IPS-NIHi7 (cell line): Measurements from ENCODE around the gene MUS81.

Experiments
- DNase-seq: peaks from one replicate; pipeline ENCODE4 v3.0.0; 2012; ENCODE audit warnings: mixed read lengths; ENCODE audit errors: extremely low spot score

Gene MUS81

DNA sequence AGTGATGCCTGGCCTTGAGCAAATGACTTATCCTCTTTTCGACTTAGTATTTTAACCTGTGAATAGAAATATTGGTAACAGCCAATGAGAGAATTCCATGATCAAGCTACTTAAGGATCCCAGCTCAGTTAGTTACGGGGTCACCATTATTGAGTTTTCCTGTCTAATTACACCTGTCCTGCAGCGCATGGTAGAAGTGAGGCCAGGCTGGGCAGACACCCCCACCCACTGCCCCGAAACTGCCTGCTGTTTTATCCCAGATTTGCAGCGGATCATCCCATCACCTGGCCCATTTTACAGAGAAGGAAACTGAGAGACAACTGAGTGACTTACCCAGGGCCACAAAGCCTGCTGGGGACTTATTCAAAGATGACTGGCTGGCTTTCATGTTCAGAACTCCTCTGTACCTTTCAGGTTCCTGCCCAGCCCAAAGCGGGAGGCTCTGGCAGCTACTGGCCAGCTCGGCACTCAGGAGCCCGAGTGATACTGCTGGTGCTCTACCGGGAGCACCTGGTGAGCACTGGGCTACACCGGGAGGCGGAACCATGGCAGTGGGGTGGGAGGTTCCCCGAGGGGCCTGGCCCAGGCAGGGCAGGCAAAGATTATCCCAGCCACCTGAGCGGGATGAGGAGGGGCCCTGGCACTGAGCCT is 1.4 kb downstream of the MUS81 start:
- DNase-seq: no peak

DNA sequence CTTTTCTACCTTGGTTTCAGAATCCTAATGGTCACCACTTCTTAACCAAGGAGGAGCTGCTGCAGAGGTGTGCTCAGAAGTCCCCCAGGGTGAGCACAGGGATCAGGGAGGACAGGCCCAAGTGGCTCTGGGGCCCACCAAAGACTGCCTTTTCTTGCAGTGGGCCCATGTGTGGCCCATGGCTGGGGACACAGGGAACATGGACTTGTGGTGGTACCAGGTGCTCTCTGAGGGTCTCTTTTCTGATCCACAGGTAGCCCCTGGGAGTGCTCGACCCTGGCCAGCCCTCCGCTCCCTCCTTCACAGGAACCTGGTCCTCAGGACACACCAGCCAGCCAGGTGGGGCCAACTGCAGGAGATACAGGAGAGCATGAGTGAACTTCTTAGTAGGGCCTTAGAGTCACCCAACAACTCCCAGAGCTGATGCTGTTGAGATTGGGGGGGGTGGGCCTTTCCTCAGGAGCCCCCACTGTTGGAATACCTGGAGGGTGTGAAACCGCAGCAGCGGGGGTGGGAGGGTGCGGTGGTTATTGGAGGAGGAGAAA is 2.0 kb downstream of the MUS81 start:
- no peak for DNase-seq

DNA sequence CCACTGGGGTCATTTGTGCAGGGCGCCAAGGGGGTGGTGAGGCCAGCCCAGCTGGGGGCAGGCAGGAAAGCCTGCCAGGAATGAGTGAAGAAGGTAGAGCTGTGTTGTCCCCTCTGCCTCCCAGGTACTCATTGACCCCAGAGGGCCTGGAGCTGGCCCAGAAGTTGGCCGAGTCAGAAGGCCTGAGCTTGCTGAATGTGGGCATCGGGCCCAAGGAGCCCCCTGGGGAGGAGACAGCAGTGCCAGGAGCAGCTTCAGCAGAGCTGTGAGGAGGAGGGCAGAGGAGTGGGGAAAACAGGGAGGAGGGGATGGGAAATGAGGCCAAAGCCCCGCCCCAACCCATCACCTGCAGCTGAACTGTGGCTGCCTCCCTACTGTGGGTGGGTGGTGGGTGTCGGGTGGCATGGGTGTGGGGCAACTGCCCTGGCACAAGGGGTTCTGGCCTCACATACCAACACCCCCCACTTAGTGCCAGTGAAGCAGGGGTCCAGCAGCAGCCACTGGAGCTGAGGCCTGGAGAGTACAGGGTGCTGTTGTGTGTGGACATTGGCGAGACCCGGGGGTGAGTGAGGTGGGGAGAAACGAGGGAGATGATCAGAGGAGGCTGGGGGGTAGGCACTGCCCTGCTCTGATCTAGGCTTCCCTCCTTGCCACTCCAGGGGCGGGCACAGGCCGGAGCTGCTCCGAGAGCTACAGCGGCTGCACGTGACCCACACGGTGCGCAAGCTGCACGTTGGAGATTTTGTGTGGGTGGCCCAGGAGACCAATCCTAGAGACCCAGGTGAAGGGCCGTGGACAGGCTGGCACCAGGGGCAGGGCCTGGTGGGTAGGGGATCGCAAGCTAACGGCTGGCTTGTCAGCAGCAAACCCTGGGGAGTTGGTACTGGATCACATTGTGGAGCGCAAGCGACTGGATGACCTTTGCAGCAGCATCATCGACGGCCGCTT is 3.0 kb downstream of the MUS81 start:
- no peak for DNase-seq

DNA sequence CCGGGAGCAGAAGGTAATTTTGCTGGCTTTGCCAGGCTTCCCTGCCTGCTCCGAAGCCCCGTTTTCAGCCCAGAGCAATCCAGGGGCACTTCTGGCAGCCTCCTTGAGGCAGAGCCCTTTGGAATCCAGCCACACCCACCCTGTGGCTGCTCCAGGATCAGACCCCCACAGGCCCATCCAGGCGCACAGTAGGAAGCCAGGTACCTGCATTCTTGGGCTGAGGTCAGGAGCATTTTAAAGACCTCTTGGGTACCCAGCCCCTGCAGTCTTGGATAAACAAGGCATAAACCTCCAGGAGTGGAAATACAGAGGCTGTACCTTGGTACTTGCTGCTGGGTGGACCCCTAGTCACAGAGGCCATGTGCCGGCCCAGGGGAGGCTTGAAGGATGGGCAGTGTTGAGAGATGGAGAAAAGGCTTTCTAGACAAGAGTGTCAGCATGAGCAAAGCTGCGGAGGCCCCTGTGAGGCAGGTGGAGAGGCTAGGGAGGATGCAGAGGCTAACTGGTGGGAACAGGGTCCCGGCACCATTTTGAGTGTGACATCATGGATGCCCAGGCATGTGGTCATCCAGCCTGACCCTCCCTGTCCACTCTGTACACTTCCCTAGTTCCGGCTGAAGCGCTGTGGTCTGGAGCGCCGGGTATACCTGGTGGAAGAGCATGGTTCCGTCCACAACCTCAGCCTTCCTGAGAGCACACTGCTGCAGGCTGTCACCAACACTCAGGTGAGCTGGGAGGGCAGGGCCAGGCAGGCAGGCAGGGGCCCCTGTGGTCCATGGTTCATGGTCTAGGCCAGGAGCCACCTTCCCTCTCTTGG is 3.9 kb downstream of the MUS81 start:
- DNase-seq: no peak

DNA sequence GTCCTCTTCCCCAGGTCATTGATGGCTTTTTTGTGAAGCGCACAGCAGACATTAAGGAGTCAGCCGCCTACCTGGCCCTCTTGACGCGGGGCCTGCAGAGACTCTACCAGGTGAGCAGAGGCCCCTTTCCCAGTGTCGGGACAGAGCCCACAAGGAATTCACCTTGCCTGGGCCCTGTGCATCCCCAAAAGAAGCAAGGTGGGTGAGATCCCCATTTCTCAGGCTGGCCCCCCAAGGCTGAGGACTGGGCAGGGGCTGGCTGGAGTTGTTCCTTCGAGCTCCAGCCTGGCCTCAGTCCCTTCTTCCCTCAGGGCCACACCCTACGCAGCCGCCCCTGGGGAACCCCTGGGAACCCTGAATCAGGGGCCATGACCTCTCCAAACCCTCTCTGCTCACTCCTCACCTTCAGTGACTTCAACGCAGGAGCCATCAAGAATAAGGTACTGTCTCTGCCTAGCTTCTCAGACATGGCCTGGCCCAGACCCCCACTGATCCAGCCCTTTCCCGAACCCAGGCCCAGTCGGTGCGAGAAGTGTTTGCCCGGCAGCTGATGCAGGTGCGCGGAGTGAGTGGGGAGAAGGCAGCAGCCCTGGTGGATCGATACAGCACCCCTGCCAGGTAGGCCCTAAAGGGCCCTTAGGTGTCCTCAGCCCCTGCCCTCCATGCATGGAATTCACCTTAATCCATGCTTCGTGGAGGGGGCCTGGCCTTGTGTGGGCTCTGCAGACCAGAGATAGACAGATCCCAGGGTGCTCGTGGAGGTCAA is 4.7 kb downstream of the MUS81 start:
- no peak for DNase-seq

DNA sequence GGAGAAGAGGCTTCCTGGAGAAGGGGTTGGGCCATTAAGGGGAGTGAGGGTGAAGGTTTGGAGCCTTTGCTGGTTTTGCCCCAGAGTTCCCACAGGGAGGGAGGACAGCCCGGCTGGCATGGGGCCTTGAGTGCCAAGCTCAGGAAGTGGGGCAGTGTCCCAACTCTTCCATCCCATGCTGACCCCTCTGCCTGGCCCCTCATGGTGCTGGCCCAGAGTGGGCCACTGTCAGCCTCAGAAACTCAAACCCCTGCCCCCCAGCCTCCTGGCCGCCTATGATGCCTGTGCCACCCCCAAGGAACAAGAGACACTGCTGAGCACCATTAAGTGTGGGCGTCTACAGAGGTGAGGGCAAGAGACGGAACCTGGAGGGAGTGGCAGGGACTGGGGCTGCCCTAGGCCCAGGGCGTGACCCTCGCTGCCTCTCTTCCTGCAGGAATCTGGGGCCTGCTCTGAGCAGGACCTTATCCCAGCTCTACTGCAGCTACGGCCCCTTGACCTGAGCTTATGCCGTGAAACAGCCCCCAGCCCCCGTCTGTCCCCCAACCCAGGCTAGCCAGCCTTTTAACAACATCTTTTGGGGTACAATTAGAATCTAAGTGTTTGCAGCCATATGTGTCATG is 5.4 kb downstream of the MUS81 start:
- no peak for DNase-seq

DNA sequence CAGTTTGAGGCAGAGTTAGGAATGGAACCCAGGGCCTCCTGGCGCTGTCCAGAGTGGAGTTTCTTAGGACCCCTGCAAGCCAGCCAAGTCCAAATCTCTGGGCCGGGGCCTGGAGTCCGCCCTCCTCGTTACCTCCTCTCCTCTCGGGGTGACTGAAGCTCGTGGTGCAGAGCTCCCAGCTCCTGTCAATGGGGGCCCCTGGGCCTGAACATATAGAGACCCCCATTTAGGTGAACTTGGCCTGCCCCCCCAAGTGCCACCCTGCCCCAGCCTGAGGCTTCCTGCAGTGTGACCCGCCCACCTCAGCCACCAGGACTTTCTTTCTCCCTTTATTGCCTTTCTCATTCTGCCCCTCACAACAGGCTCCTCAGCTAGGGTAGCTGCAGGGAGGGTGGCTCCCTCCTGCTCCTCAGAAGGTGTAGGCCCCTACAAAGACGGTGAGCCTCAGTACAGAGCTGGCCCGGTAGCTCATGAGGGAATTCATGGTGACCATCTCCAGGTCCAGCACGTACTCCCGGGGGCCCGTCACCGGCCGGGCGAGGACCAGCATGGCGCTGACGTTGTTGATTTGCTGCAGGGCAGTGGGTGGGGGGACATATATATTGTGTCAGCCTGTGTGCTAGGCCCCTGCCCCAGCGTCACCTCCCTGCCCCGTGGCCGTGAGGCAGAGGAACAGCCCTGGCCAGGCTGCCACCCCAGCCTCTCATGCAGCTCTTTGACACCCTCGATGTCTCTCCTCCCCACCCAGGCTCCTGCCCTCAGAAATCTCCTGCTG is 6.5 kb downstream of the MUS81 start:
- no peak for DNase-seq

DNA sequence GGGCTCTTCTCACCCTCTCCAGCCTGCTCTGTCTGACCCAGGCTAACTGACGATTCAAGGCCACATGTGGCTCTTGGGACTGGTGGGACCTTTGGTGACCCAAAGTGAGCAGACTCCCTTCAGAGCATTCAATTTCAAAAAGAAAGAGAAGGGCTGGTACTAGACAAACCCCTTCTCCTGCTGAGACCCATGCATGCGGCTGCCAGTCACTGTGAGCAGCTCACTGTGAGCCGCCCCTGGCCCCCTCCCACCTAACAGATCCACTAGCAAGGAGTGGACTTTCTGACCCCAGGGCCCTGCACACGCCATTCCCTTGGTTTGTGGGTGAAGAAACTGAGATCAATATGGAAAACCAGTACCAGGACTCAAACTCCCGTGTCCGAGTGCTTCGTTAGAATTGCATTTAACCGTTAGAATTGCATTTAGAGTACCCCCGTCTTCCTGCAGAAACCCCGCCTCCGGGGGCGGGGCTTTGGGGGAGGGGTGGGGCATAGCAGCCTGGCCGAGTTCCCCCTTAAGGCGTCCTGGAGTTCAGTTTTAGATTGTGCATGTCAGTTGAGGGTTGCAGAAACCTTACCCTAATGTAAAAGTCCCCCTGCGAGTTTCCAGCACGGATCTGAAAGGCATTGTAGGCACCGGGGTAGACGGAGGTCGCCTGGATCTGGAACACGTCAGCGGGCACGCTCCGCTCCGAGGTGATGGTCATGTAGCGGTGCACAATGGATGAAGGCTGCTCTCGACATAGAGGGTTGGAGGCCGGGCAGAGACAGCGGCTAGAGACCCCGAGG is 7.2 kb downstream of the MUS81 start:
- DNase-seq: peak; percentile 55

DNA sequence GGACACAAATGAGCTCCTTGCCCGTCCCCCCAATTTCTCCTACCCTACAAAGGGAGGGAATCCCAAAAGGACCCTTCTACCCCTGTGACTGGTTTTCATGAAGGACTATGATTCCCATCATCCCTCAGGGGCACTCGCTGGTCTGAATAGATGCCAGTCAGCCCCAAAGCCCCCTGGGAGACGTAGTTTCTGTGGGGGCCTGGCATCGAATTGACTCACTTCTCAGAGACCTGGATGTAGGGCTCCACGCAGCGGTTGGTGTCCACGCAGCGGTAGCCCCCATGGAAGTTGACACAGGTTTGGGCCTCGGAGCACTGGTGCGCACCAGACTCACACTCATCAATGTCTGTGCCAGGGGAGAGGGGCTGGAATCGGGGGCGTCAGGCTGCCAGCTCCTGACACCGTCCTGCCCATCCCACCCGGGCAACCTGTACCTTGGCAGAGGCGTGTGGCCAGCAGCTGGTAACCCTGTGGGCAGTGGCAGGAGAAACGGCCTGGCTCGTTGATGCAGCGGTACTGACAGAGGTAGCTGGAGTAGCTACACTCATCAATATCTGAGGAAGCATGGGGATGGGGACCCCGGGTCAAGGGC is 7.9 kb downstream of the MUS81 start:
- peak; percentile 78 for DNase-seq

DNA sequence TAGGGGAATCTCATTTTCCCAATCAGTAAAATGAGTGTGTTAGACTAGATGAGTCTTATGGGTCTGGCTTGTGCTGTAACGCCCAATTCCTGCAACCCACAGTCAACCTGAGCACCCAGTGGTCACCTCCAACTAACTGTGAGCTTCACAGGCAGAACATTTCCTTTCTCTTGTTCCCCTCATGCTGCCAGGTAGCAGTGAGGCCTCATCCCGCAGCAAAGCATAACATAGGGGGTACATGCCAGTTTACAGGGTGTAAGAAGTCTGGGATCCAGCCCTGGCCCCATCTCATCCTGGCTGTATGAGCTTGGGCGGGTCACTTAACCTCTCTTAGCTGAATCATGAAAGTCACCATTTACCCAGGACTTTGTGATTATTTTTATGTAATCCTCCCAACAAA is 8.7 kb downstream of the MUS81 start:
- no peak for DNase-seq

DNA sequence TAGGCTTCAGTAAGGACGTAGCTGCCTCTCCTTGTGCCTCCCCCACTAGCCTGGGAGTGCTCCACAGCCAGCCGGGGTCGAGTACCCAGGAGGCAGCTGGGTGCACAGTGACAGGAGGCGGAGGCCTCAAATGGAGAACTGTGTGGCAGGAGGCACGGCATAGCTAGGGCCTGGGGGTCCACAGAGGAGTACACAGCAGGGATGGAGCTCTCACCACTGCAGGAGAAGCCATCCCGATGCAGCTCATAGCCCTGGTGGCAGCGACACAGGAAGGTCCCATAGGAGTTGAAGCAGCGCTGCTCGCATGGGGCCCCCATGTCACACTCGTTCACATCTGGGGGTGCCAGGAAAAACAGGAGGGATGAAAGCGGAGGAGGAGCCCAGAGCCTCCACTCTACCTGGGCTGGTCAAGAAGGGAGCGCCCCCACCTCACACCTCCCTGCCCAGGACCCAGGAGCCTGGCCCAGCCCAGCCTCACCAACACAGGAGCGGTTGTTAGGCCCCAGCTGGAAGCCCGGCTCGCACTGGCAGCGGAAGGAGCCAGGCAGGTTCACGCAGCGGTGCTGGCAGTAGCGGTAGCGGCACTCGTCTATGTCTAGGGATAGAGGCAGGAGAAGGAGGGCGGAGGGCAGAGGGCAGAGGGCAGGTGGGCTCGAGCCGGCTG is 9.5 kb downstream of the MUS81 start:
- no peak for DNase-seq

DNA sequence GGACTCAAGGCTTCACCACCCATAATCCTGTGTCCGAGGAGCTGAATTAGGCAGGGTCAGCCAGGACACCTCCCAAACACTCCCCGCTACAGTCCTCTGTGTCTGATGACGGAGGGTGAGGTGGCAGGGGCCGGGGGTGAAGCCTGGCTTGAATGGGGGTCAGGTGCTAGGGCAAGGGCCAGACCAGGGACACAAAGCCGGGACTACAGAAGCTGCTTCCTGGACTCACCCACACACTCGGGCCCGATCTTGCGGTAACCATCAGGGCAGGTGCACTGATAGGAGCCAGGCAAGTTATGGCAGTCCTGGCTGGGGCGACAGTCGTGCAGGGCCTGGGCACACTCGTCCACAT is 10.1 kb downstream of the MUS81 start:
- DNase-seq: no peak

DNA sequence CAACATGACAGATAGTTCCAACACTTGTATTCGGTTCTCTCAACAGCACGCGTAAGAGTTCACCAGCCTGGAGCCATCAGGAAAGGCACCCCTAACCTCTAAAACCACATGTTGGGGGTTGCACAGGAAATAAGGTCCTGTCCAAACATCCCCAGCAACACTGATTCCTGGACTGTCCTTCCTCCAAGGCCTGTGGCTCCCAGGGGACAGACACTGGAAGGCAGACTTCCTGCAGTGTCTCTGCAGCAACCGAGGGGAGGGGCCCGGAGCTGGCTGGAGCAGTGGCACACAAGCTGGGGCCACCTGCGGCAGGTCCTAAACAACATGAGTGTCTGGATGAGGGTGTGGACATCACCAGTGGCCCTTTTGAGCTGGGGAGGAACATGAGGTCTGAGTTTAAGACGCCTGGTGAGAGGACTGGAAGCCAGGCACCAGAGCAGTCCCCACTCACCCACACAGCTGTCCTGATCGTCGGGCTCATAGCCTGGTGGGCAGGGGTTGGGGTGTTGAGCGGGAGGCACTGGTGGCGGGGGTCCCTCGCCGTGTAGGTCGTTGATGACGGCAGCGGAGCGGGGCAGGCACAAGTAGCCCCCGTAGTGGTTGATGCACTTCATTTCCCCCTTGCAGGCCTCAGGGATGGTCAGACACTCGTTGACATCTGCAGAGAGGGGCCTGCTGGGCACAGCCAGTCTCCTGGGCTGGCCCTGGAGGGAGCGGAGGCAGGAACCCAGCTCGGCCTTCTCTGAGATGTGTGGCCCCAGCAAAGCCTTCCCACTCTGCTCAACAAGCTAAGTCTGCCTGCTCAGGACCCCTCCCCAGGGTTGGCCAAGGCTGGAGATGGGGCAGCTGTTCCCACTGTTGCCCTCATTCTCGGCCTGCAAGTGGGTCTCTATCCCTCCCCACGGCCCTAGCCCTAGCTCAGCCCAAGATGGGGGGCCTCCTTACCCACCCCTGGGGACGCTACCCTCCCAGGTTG is 10.8 kb downstream of the MUS81 start:
- no peak for DNase-seq

DNA sequence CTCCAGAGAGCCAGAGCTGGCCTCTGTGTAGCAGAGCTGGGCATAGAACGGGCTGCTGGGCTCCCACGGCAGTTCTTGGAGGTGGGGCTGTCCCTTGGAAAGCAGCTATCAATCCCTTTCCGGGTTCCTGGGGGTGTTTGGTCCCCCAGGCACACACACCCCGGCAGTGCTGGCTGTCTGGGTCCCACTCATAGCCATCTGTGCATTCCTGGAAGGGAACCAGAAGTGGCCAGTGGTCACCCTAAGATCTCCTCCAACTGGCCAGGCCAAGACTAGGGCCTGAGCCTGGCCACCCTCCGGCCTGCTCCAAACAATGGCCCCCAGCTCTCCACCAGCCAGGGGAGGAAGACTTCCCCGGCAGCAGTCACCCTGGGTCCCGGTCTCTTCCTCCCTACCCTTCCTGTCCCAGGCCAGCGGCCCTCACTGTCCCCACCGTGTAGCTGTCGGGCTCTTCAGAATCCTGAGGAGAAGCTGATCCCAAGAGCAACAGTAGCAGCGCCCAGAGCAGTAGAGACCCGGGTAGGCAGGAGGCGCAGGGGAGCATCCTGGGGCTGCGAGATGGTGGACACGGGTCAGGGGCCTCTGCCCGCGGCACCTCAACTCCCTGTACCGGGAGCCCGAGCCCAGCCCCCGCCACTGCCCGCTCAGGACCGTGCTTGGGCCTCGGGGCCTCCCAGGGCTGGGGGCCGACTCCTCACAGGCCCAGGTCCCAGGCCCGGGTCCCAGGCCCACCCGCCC is 11.7 kb downstream of the MUS81 start:
- DNase-seq: peak; percentile 42

DNA sequence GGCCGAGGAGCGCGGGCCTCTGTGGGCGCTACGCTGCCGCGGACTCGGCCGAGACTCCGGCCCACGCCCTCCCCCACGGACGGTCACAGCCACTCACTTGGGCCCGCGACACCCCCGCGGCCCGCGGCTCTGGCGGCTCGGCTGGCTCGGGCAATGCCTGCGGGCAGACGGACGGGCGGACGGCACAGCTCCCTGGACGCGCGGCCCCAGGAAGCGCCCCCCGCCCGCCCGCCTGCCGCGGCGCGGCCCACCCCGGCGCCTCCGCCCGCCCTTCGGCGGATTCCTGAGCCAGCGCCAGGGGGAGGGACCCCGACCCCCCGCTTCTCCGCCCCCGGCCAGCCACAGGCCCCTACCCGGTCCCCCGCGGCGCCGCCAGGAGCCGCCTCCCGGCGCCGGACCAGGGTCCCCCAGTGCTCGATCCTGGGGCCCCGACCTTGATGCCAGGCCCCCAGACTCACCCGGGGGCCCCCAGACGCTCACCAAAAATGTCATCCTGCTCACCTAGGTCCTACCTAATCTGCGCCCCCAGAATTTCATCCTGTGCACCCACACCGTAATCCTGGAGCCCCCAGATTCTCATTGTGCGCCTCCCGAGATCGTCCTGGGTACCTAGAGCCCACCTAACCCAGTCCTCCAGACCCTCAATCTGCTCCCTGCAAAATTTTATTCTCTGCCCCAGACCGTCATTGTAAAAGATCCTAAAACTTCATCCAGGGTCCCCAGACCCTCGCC is 12.5 kb downstream of the MUS81 start, which contains the start of gene EFEMP2:
Gene EFEMP2 (minus strand): TSS at position 215 of the 732 bp plus-strand sequence. CDS start 446 bp downstream, outside the sequence.
- peak; percentile 48 for DNase-seq
